HL-60 (cell line): ENCODE results near the gene KCNAB3.

ENCODE experiments used
- DNase-seq, 2 experiments: peaks; one replicate each; pipeline ENCODE4 v3.0.0-alpha.2; 2010 to 2020; ENCODE audit warnings: low read depth in 1 of 2, low spot score in 1 of 2
- H3K27ac ChIP-seq: fragments of 250-450 bp; sonication (Bioruptor Pico); replicated peaks from 2 replicates; pipeline ENCODE4 v1.5.1; 2020; ENCODE audit warnings: mild to moderate bottlenecking, moderate library complexity
- H3K27me3 ChIP-seq: fragments of 250-450 bp; sonication (Bioruptor Pico); 2 replicates; pipeline ENCODE4 v1.5.1; 2021; ENCODE audit warnings: mild to moderate bottlenecking, moderate library complexity; ENCODE audit not compliant: insufficient read depth, poor library complexity, severe bottlenecking
- H3K4me3 ChIP-seq: replicated peaks from 2 replicates; pipeline ENCODE4 v1.5.1; 2011; ENCODE audit warnings: mild to moderate bottlenecking, control low read depth, low read length; ENCODE audit not compliant: insufficient read depth
- CTCF ChIP-seq: IDR thresholded peaks from one replicate; pipeline ENCODE4 v1.5.1; 2011; ENCODE audit warnings: low read length, control low read depth, inconsistent platforms; ENCODE audit not compliant: insufficient read depth
- GABPA ChIP-seq: IDR thresholded peaks from 2 replicates; pipeline ENCODE4 v1.6.1; 2012; ENCODE audit warnings: low read depth
- POLR2AphosphoS5 ChIP-seq: IDR thresholded peaks from 2 replicates; pipeline ENCODE4 v1.6.1; 2012; ENCODE audit warnings: low read depth
- REST ChIP-seq: IDR thresholded peaks from 2 replicates; pipeline ENCODE4 v1.6.1; 2012; ENCODE audit warnings: low read depth; ENCODE audit not compliant: insufficient replicate concordance
- SPI1 ChIP-seq: IDR thresholded peaks from 2 replicates; pipeline ENCODE4 v1.6.1; 2012; ENCODE audit warnings: low read depth, mild to moderate bottlenecking, borderline replicate concordance

The KCNAB3 gene

GRCh38 chr17:7887038-7887481, 42.6 kb downstream of the KCNAB3 start:
- Histone ChIP-seq H3K4me3 (peak overlapping the region; percentile 57), H3K27me3 (no peaks in the 10 kb centered on the region), H3K27ac (peak overlapping the region; percentile 92)
- peak in 1 of 2 experiments; percentile 64 for DNase-seq
- no peak for TF ChIP-seq CTCF
- no peak for TF ChIP-seq SPI1
- TF ChIP-seq REST = no peak
- no peak for TF ChIP-seq GABPA
- no peak for TF ChIP-seq POLR2AphosphoS5

GRCh38 chr17:7886227-7887037, 43.2 kb downstream of the KCNAB3 start:
- peak overlapping the region; percentile 92 for H3K27ac ChIP-seq
- no peak for DNase-seq
- no peak for TF ChIP-seq REST
- no peak for TF ChIP-seq GABPA
- no peak for TF ChIP-seq SPI1
- no peak for TF ChIP-seq POLR2AphosphoS5
- TF ChIP-seq CTCF = no peak

GRCh38 chr17:7885367-7886226, 44.1 kb downstream of the KCNAB3 start:
- Histone ChIP-seq H3K4me3 (peak overlapping the region; percentile 57), H3K27me3 (no peaks in the 10 kb centered on the region), H3K27ac (peak overlapping the region; percentile 92)
- no peak for TF ChIP-seq REST
- TF ChIP-seq CTCF = no peak
- peak in 1 of 2 experiments; percentile 21 for DNase-seq

More at GRCh38 chr17:7886227-7887037, 43.2 kb downstream of the KCNAB3 start:
- no peaks in the 10 kb centered on the region for H3K27me3 ChIP-seq
- H3K4me3 ChIP-seq = peak overlapping the region; percentile 57
